ENCODE measurements around the gene CLCN3. TPM values are rescaled to one million over a fixed set of nuclear protein-coding genes. Genes with fewer than 3 reads are reported as not detected.

CLCN3 gene
- total RNA-seq, 2 experiments from 2014 or later: 17.8 to 42.0 TPM

DNA sequence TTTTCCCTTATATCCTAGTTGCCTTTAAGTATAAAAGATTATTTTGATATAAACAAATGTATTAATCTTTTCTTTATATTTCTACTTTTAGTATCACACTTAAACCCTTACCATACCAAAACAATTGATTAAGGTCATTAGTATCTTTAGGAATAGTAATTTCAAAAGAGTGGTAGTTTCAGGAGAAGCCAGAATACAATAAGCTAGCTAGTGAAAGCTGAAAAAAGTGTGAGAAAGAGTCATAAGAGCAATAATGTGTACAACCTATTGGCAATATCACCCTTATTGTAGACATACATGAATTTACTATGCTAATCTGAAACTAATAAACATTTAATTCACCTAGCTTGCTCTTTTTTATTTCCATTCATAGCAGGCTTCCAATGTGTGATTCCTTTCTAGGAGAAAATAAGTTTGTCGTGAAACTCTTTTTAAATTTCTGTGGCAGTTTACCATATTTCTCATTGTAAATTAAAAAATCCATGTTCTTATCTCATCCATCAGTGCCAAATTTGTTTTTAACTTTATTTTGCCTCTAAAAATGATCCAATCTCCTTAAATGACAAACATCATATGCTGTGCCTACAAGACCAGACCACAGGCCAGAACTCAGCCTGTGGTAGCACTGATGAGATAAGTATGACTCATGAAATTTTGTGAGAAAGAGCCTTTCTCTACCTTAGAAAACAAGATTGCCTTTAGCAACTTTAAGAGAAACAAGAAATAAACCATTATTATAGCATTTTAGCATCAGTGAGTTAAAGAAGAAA lies 16.1 kb upstream of the CLCN3 start:
- no peak for DNase-seq (ENCODE audit: low spot score)
- intact Hi-C loops (cut with micrococcal nuclease; ENCODE audit: unreplicated experiment): no loop called here
- Histone ChIP-seq H3K9me3 (ENCODE audit: low read length) (no peaks in the 10 kb centered on the region), H3K36me3 (ENCODE audit: insufficient read depth, low read length) (peaks cover 59% of the 10 kb centered on the region), H2AFZ (ENCODE audit: low read length) (no peak overlapping the region), H3K4me1 (ENCODE audit: insufficient read depth, low read length, poor library complexity, severe bottlenecking) (peaks cover 7% of the 10 kb centered on the region), H3K4me2 (ENCODE audit: low read length) (no peak overlapping the region), H3K4me3 (ENCODE audit: low read depth, low read length, poor library complexity, severe bottlenecking) (no peak overlapping the region), H4K20me1 (ENCODE audit: insufficient read depth, low read length) (no peaks in the 10 kb centered on the region), H3K79me2 (ENCODE audit: insufficient read depth, low read depth, low read length) (peaks cover 47% of the 10 kb centered on the region; the same call in 1 of the 2 replicates), H3K9me2 (ENCODE audit: insufficient read depth, low read length) (no peaks in the 10 kb centered on the region), H3K27ac (ENCODE audit: low read depth, low read length, poor library complexity, severe bottlenecking) (no peak overlapping the region)
- BruUV-seq (replicated peaks): no TSS peak
- POLR2A ChIA-PET: interaction anchor here (0.6 to 1.3 kb wide), 3 partner anchors 46 to 501 kb away, joined by 4 to 8 read pairs (median 5); no protein-coding TSS in a partner anchor
- TF ChIP-seq EZH2phosphoT487 (IDR thresholded peaks at IDR 0.05; ENCODE audit: borderline replicate concordance, low read depth, low read length): no peak
- TF ChIP-seq, protein P1, sequence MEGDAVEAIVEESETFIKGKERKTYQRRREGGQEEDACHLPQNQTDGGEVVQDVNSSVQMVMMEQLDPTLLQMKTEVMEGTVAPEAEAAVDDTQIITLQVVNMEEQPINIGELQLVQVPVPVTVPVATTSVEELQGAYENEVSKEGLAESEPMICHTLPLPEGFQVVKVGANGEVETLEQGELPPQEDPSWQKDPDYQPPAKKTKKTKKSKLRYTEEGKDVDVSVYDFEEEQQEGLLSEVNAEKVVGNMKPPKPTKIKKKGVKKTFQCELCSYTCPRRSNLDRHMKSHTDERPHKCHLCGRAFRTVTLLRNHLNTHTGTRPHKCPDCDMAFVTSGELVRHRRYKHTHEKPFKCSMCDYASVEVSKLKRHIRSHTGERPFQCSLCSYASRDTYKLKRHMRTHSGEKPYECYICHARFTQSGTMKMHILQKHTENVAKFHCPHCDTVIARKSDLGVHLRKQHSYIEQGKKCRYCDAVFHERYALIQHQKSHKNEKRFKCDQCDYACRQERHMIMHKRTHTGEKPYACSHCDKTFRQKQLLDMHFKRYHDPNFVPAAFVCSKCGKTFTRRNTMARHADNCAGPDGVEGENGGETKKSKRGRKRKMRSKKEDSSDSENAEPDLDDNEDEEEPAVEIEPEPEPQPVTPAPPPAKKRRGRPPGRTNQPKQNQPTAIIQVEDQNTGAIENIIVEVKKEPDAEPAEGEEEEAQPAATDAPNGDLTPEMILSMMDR (conservative IDR thresholded peaks at IDR 0.05; ENCODE audit: low read length): no peak
- CTCF ChIA-PET (ENCODE audit: unreplicated experiment): no interaction called here

DNA sequence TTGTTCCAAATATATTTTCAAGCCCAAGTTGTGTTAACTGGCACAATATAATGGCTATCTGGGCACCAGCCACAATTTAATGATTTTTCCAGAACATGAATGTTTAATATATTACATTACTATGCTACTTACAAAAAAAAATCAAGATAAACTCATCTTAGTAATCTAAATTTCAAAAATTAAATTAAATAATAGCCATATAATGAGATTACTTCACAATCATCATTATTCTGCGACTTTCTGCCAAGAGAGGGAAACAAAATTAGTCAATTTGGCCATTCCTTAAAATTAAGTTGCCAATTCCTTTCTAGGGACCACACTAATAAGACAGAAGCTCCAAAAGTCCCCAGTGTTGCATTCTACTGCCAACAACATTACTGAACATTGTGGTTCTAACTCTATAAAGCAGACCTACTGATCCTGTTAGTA lies 15.5 kb upstream of the CLCN3 start:
- Histone ChIP-seq H3K9me3 (ENCODE audit: low read length) (no peaks in the 10 kb centered on the region), H3K36me3 (ENCODE audit: insufficient read depth, low read length) (peaks cover 57% of the 10 kb centered on the region), H2AFZ (ENCODE audit: low read length) (no peak overlapping the region), H3K27ac (ENCODE audit: low read depth, low read length, poor library complexity, severe bottlenecking) (no peak overlapping the region), H3K4me1 (ENCODE audit: insufficient read depth, low read length, poor library complexity, severe bottlenecking) (peaks cover 7% of the 10 kb centered on the region), H3K9me2 (ENCODE audit: insufficient read depth, low read length) (no peaks in the 10 kb centered on the region), H3K79me2 (ENCODE audit: insufficient read depth, low read depth, low read length) (peaks cover 53% of the 10 kb centered on the region; the same call in 1 of the 2 replicates), H3K4me3 (ENCODE audit: low read depth, low read length, poor library complexity, severe bottlenecking) (no peak overlapping the region), H3K4me2 (ENCODE audit: low read length) (no peak overlapping the region), H4K20me1 (ENCODE audit: insufficient read depth, low read length) (no peaks in the 10 kb centered on the region)
- intact Hi-C loops (cut with micrococcal nuclease; ENCODE audit: unreplicated experiment): no loop called here
- DNase-seq (ENCODE audit: low spot score): no peak
- no TSS peak for BruUV-seq (replicated peaks)
- TF ChIP-seq, protein P1 (conservative IDR thresholded peaks at IDR 0.05; ENCODE audit: low read length): no peak
- ChIA-PET CTCF (ENCODE audit: unreplicated experiment) (no interaction called here), POLR2A (interaction anchor here (1.2 kb wide), 2 partner anchors 14 to 205 kb away, joined by 4 read pairs; no protein-coding TSS in a partner anchor)

- H3K4me2 ChIP-seq (ENCODE audit: low read length): peak overlapping the region; percentile 90
Observed at GRCh38 chr4:169611157-169611556, 9.2 kb upstream of the CLCN3 start.

More at GRCh38 chr4:169611157-169611556, 9.2 kb upstream of the CLCN3 start:
- Histone ChIP-seq H3K79me2 (ENCODE audit: insufficient read depth, low read depth, low read length) (peaks cover 52% of the 10 kb centered on the region), H3K36me3 (ENCODE audit: insufficient read depth, low read length) (peaks cover 25% of the 10 kb centered on the region), H3K4me3 (ENCODE audit: low read depth, low read length, poor library complexity, severe bottlenecking) (peak overlapping the region; percentile 87), H3K4me1 (ENCODE audit: insufficient read depth, low read length, poor library complexity, severe bottlenecking) (peaks cover 35% of the 10 kb centered on the region), H4K20me1 (ENCODE audit: insufficient read depth, low read length) (peaks cover 5% of the 10 kb centered on the region; the same call in 1 of the 2 replicates), H2AFZ (ENCODE audit: low read length) (peak overlapping the region; percentile 87; the same call in 1 of the 2 replicates), H3K9me2 (ENCODE audit: insufficient read depth, low read length) (no peaks in the 10 kb centered on the region), H3K9me3 (ENCODE audit: low read length) (no peaks in the 10 kb centered on the region), H3K27ac (ENCODE audit: low read depth, low read length, poor library complexity, severe bottlenecking) (no peak overlapping the region)
- ChIA-PET POLR2A (interaction anchor here (1.3 to 2.0 kb wide), 2 partner anchors 9 to 102 kb away, joined by 5 to 10 read pairs; partner anchors contain the start of gene CLCN3), CTCF (ENCODE audit: unreplicated experiment) (no interaction called here)
- TF ChIP-seq EZH2phosphoT487 (IDR thresholded peaks at IDR 0.05; ENCODE audit: borderline replicate concordance, low read depth, low read length): no peak
- TF ChIP-seq, protein P1 (conservative IDR thresholded peaks at IDR 0.05; ENCODE audit: low read length): no peak
- BruUV-seq (replicated peaks): no TSS peak
- DNase-seq (ENCODE audit: low spot score): no peak
- intact Hi-C loops (cut with micrococcal nuclease; ENCODE audit: unreplicated experiment): loop anchor here (5.0 to 10.0 kb wide), 3 partner anchors 114 to 596 kb away; partner anchors contain the start of gene CBR4

All from OCI-LY7 (cell line).